GM12878 (cell line): ENCODE measurements around the gene CENPO. TPM values are rescaled to one million over a fixed set of nuclear protein-coding genes. Genes with fewer than 3 reads are reported as not detected.

ENCODE experiments used
- CBFB ChIP-seq: IDR thresholded peaks from 2 replicates; pipeline ENCODE4 v1.6.1; 2016; ENCODE audit warnings: antibody characterized with exemption, low read depth
- CEBPZ ChIP-seq: fragments of 150-350 bp; IDR thresholded peaks from 2 replicates; pipeline ENCODE4 v1.6.1; 2016; ENCODE audit warnings: low read depth, low read length
- CHD1 ChIP-seq: IDR thresholded peaks from 2 replicates; pipeline ENCODE4 v1.6.1; 2012; ENCODE audit warnings: low read depth, low read length, improper control_type of control experiment
- CHD4 ChIP-seq: fragments of 200-600 bp; sonication (generic); IDR thresholded peaks from 2 replicates; pipeline ENCODE4 v1.6.1; 2016; ENCODE audit warnings: mild to moderate bottlenecking
- CTCF ChIP-seq, 3 experiments: IDR thresholded peaks in 2 of 3; conservative IDR thresholded peaks in 1 of 3; 2 replicates each; pipeline ENCODE4 v1.5.1; 2011; ENCODE audit warnings: low read depth in 3 of 3, low read length in 3 of 3, mild to moderate bottlenecking in 3 of 3, control low read depth in 2 of 3, moderate library complexity in 2 of 3, inconsistent platforms in 1 of 3, mixed read lengths in 1 of 3; ENCODE audit not compliant: control insufficient read depth in 2 of 3, insufficient read depth in 1 of 3; ENCODE audit errors: extremely low read depth in 1 of 3
- ELK1 ChIP-seq: IDR thresholded peaks from 2 replicates; pipeline ENCODE4 v1.6.1; 2012; ENCODE audit warnings: low read depth, low read length, improper control_type of control experiment
- IKZF1 ChIP-seq: fragments of 450-650 bp; conservative IDR thresholded peaks from 2 replicates; pipeline ENCODE4 v1.6.1; 2017; ENCODE audit warnings: antibody characterized with exemption, mild to moderate bottlenecking
- IRF3 ChIP-seq: fragments of 450-650 bp; IDR thresholded peaks from 2 replicates; pipeline ENCODE4 v1.6.1; 2014; ENCODE audit warnings: mild to moderate bottlenecking
- SRF ChIP-seq, 2 experiments: IDR thresholded peaks; 2 replicates each; pipeline ENCODE4 v1.6.1; 2011; ENCODE audit warnings: low read depth in 2 of 2, low read length in 2 of 2, mild to moderate bottlenecking in 1 of 2, moderate library complexity in 1 of 2
- SUZ12 ChIP-seq: fragments of 200-600 bp; sonication (generic); IDR thresholded peaks from one replicate; pipeline ENCODE4 v1.6.1; 2018; ENCODE audit warnings: antibody characterized with exemption, mild to moderate bottlenecking; ENCODE audit not compliant: unreplicated experiment
- TAF1 ChIP-seq: IDR thresholded peaks from 2 replicates; pipeline ENCODE4 v1.6.1; 2011; ENCODE audit warnings: mild to moderate bottlenecking, low read depth, low read length, borderline replicate concordance
- ZBTB4 ChIP-seq: fragments of 450-650 bp; formaldehyde crosslinking; IDR thresholded peaks from 2 replicates; pipeline ENCODE4 v1.4.0; 2022; ENCODE audit warnings: mild to moderate bottlenecking, moderate library complexity
- polyA plus RNA-seq, 11 experiments: library from polyadenylated mRNA; depleted of rRNA in 4 of 11; unstranded in 6 of 11; stranded (reverse) in 5 of 11; fragments of >200 nt; fragmentation: Nextera tagmentation in 4 of 11; fragmentation: Illumina TruSeq in 1 of 11; extraction: Ambion mirVana in 4 of 11; extraction: Trizol in 1 of 11; gene quantifications; 1 replicate in 1 of 11; 2 replicates in 10 of 11; pipeline versions ENCODE4 v1.2.1 to v1.2.3, GENCODE V29; 2011 to 2016; ENCODE audit warnings: inconsistent platforms in 2 of 11, missing spikeins in 2 of 11, low read depth in 1 of 11
- total RNA-seq, 4 experiments: library from RNA; depleted of rRNA in 3 of 4; stranded (reverse); fragments of >200 nt in 3 of 4; fragmentation: Illumina TruSeq in 1 of 4; extraction: Trizol in 1 of 4; gene quantifications; 2 replicates each; pipeline versions ENCODE4 v1.2.1 to v1.2.3, GENCODE V29; 2013 to 2021

Gene CENPO
- total and polyA plus RNA-seq, 10 of the 15 experiments (the other 5 are each of a cell fraction or from before 2014, with no cell fraction given) = 18.7 to 37.0 (median 31.4) TPM

- TF ChIP-seq ZBTB4 (CRISPR knock-in tag) (no peak), CBFB (no peak), IKZF1 (no peak), SUZ12 (no peak), CTCF (IDR thresholded peaks at IDR 0.05 in 2 of 3, conservative IDR thresholded peaks at IDR 0.05 in 1 of 3; ENCODE audit: control insufficient read depth in 2 of 3, extremely low read depth in 1 of 3, insufficient read depth in 1 of 3, low read depth in 3 of 3, low read length in 3 of 3) (no peak), CHD4 (no peak), TAF1 (no peak), CEBPZ (no peak), SRF (IDR thresholded peaks at IDR 0.05; ENCODE audit: low read depth in 2 of 2, low read length in 2 of 2) (no peak), CHD1 (no peak), IRF3 (no peak), ELK1 (no peak)
Observed at GRCh38 chr2:24833821-24834732, 40.9 kb downstream of the CENPO start (continued).
